GM12892 (cell line): ENCODE results near the gene INTS6.

Experiments
- POLR2A ChIP-seq: IDR thresholded peaks from 2 replicates; pipeline ENCODE4 v1.6.1; 2011; ENCODE audit warnings: low read depth, low read length, control low read depth
- POLR2AphosphoS5 ChIP-seq: IDR thresholded peaks from 2 replicates; pipeline ENCODE4 v1.6.1; 2011; ENCODE audit warnings: low read depth, low read length, control low read depth
- TAF1 ChIP-seq: IDR thresholded peaks from 2 replicates; pipeline ENCODE4 v1.6.1; 2011; ENCODE audit warnings: low read depth, mild to moderate bottlenecking, control low read depth, low read length, borderline replicate concordance

- TF ChIP-seq POLR2A (no peak), TAF1 (no peak), POLR2AphosphoS5 (no peak)
Observed at GRCh38 chr13:51419001-51419636, 33.7 kb downstream of the INTS6 start.
